GM23338 (cell line): ENCODE measurements around the gene ERBB4.

Experiments used
- ETS1 ChIP-seq: IDR thresholded peaks from 2 replicates; pipeline ENCODE4 v1.6.1; 2016; ENCODE audit warnings: antibody characterized with exemption
- EZH2 ChIP-seq: fragments of 200-600 bp; sonication (generic); IDR thresholded peaks from one replicate; pipeline ENCODE4 v1.8.0; 2017; ENCODE audit warnings: antibody characterized with exemption, mild to moderate bottlenecking, low read depth; ENCODE audit not compliant: unreplicated experiment
- JUNB ChIP-seq: IDR thresholded peaks from one replicate; pipeline ENCODE4 v1.6.1; 2016; ENCODE audit warnings: antibody characterized with exemption; ENCODE audit not compliant: unreplicated experiment
- POLR2AphosphoS5 ChIP-seq: IDR thresholded peaks from 2 replicates; pipeline ENCODE4 v1.6.1; 2016; ENCODE audit warnings: antibody characterized with exemption, low read depth
- REST ChIP-seq: IDR thresholded peaks from one replicate; pipeline ENCODE4 v1.6.1; 2018; ENCODE audit warnings: antibody characterized with exemption; ENCODE audit not compliant: unreplicated experiment
- STAT1 ChIP-seq: IDR thresholded peaks from one replicate; pipeline ENCODE4 v1.6.1; 2016; ENCODE audit warnings: antibody characterized with exemption; ENCODE audit not compliant: unreplicated experiment
- TF ChIP-seq, protein P1 (sequence below), 2 experiments: fragments of 200-600 bp in 1 of 2; sonication (generic) in 1 of 2; conservative IDR thresholded peaks; 2 replicates each; pipeline versions ENCODE4 v1.5.1 to v1.6.1; 2016 to 2017; ENCODE audit warnings: antibody characterized with exemption in 2 of 2, low read depth in 2 of 2, mild to moderate bottlenecking in 2 of 2, moderate library complexity in 1 of 2

DNA sequence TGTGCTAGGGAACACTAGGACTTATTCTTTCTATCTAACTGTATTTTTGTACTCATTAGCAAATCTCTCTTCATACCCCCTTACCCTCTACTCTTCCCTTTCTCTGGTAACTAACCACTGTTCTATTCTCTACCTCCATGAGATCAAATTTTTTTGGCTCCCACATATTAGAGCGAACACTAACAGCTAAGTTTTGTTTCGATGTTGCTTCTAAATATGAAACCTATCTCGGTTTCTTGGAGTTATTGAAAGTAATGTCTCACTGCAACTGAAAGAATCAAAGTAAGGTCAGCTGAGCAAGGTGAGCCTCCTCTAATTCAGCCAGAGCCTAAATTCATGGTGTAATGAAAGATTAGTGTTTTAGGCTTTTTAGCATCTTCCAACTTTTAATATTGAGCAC, 1024.6 kb downstream of the ERBB4 start:
- TF ChIP-seq, protein P1, sequence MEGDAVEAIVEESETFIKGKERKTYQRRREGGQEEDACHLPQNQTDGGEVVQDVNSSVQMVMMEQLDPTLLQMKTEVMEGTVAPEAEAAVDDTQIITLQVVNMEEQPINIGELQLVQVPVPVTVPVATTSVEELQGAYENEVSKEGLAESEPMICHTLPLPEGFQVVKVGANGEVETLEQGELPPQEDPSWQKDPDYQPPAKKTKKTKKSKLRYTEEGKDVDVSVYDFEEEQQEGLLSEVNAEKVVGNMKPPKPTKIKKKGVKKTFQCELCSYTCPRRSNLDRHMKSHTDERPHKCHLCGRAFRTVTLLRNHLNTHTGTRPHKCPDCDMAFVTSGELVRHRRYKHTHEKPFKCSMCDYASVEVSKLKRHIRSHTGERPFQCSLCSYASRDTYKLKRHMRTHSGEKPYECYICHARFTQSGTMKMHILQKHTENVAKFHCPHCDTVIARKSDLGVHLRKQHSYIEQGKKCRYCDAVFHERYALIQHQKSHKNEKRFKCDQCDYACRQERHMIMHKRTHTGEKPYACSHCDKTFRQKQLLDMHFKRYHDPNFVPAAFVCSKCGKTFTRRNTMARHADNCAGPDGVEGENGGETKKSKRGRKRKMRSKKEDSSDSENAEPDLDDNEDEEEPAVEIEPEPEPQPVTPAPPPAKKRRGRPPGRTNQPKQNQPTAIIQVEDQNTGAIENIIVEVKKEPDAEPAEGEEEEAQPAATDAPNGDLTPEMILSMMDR (conservative IDR thresholded peaks at IDR 0.05; ENCODE audit: low read depth in 2 of 2): no peak
- no peak for TF ChIP-seq STAT1
- no peak for TF ChIP-seq POLR2AphosphoS5
- TF ChIP-seq EZH2: no peak
- no peak for TF ChIP-seq ETS1
- no peak for TF ChIP-seq REST
- TF ChIP-seq JUNB: no peak
